Thoracic aorta (tissue), 2 donors: ENCODE results near the gene TSPAN14. TPM values are rescaled to one million over a fixed set of nuclear protein-coding genes. Genes with fewer than 3 reads are reported as not detected.
"Not testable (repeated sequence)": the region's sequence is repeated elsewhere in the genome, so short reads cannot be mapped to it uniquely, and the experiment has no call there.

Experiments used
- ATAC-seq: fragments of 150-250 bp; one replicate; pipeline ENCODE4 v1.8.0; 2017; ENCODE audit warnings: low read depth; ENCODE audit not compliant: insufficient number of reproducible peaks, low FRiP score
- DNase-seq: peaks from one replicate; pipeline ENCODE4 v3.0.0-alpha.2; 2020; ENCODE audit warnings: low spot score
- H3K27ac ChIP-seq, 2 donors: fragments of 200-600 bp; sonication (generic); 1 replicate in 1 of 2; 2 replicates in 1 of 2; pipeline ENCODE4 v1.5.1; 2016; ENCODE audit warnings: mild to moderate bottlenecking in 2 of 2, moderate library complexity in 2 of 2
- H3K27me3 ChIP-seq: fragments of 200-600 bp; sonication (generic); replicated peaks from 2 replicates; pipeline ENCODE4 v1.6.0; 2016; ENCODE audit warnings: mild to moderate bottlenecking; ENCODE audit not compliant: insufficient read depth
- H3K36me3 ChIP-seq: fragments of 200-600 bp; sonication (generic); one replicate; pipeline ENCODE4 v1.5.1; 2016
- H3K4me1 ChIP-seq, 2 donors: fragments of 200-600 bp; sonication (generic); 1 replicate in 1 of 2; 2 replicates in 1 of 2; pipeline versions ENCODE4 v1.5.1 to v1.6.0; 2016; ENCODE audit warnings: low read depth in 2 of 2, mild to moderate bottlenecking in 1 of 2; ENCODE audit not compliant: control insufficient read depth in 1 of 2
- H3K4me3 ChIP-seq: fragments of 200-600 bp; sonication (generic); 2 replicates; pipeline ENCODE4 v1.5.1; 2016; ENCODE audit warnings: mild to moderate bottlenecking
- H3K9me3 ChIP-seq: fragments of 200-600 bp; sonication (generic); 2 replicates; pipeline ENCODE4 v1.5.1; 2016
- total RNA-seq, 2 donors: library from RNA; depleted of rRNA; stranded (reverse); fragments of >200 nt; gene quantifications; one replicate each; pipeline versions ENCODE4 v1.1.0 to v1.2.3, GENCODE V29; 2016
- TF ChIP-seq, protein P1 (sequence below): fragments of 200-600 bp; sonication (generic); IDR thresholded peaks from one replicate; pipeline ENCODE4 v1.5.1; 2019; ENCODE audit warnings: antibody characterized with exemption

The TSPAN14 gene
- total RNA-seq, 2 donors from 2014 or later = 38.2 to 40.1 TPM

DNA sequence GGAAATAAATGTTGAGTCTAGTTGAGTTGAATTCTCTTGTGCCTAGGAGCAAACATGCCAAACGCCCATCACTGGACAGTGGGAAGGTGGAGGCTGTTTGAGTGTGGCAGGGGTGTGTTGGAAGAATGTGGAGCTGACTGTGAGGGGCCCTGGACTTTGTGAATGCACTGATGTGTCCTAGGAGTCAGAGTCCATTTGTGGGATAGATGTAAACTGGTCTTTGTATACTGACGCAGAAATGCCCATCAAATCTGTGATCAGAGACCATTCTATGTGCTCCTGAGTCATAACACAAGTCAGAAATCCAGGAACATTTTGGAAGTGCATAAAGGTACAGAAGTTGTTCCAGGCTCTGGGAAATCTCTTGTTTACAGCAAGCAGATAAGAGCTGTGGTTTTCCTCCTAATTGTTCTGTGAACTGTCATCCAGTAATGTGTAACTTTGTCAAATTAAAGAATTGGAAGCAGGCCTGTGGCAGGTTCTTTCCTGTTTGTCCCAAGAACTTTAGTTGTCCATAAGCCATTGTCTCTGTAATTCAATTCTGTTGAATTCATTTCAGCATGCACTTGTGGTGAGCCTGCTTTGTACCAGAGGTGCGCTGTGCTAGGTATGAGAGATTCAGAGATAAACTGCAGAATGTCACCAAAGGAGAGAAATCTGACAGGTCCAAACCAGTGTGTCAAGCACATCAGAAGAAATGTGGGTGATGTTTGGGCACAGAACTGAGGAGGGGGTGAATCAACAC, 38.2 kb upstream of the TSPAN14 start:
- Histone ChIP-seq H3K9me3 (no peaks in the 10 kb centered on the region), H3K27me3 (no peaks in the 10 kb centered on the region), H3K36me3 (no peaks in the 10 kb centered on the region), H3K27ac (no peak overlapping the region), H3K4me1 (peaks cover 28 to 41% of the 10 kb centered on the region in 2 donors), H3K4me3 (no peak overlapping the region)
- TF ChIP-seq, protein P1, sequence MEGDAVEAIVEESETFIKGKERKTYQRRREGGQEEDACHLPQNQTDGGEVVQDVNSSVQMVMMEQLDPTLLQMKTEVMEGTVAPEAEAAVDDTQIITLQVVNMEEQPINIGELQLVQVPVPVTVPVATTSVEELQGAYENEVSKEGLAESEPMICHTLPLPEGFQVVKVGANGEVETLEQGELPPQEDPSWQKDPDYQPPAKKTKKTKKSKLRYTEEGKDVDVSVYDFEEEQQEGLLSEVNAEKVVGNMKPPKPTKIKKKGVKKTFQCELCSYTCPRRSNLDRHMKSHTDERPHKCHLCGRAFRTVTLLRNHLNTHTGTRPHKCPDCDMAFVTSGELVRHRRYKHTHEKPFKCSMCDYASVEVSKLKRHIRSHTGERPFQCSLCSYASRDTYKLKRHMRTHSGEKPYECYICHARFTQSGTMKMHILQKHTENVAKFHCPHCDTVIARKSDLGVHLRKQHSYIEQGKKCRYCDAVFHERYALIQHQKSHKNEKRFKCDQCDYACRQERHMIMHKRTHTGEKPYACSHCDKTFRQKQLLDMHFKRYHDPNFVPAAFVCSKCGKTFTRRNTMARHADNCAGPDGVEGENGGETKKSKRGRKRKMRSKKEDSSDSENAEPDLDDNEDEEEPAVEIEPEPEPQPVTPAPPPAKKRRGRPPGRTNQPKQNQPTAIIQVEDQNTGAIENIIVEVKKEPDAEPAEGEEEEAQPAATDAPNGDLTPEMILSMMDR = no peak
- ATAC-seq (no peak), DNase-seq (no peak)

DNA sequence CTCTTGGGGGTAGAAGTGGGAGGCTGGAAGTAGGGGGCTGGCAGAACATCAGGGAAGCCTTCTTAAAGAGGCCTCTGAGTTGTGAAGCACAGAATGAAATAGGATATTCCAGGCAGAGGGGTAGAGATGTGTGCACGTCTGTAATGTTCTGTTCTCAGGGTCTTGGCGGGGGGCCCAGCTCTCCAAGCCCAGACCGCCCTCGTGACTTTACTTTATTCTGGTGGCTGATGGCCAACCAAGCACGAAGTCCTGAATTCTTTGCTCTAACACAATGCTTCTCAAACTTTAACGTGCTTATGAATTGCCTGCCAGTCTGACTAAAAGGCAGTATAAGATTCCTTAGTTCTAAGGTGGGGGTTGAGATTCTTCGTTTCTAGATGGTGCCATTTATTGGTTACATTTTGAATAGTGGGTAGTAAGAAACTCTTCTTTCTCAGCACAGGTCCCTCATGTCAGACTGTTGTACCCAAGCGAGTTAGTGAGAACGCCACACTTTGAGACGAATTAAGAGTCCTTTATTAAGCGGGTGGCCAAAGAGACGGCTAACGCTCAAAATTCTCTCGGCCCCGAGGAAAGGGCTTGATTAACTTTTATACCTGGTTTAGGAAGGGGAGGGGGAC, 37.5 kb upstream of the TSPAN14 start:
- no peak overlapping the region for H3K4me3 ChIP-seq
- TF ChIP-seq, protein P1 = no peak
- H3K27ac ChIP-seq = no peak overlapping the region

DNA sequence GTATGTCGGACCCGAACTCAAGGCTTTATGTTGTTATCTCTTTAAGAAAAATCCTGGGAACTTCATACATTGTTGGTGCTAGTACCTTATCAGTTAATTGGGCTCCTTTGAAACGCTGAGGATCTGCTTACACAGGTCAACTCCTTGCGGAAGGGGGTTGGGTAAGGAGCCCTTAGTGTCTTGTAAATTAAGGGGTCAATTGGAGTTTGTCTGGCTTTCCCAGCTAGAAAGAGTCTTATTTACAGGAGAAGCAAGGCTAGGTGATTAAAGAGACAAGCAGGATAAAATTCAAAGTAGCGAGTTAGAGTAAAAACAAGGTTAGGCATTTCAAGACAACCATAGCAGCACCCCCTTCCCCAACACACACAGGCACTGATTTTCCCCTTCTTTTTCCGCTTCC, 36.9 kb upstream of the TSPAN14 start:
- not testable (repeated sequence) for DNase-seq, H3K27ac ChIP-seq, ATAC-seq, H3K36me3 ChIP-seq, H3K4me3 ChIP-seq, H3K27me3 ChIP-seq, H3K9me3 ChIP-seq
- peaks cover 19 to 39% of the 10 kb centered on the region in 2 donors for H3K4me1 ChIP-seq

More for the DNA sequence above, 37.5 kb upstream of the TSPAN14 start:
- DNase-seq (no peak), ATAC-seq (no peak)
- Histone ChIP-seq H3K27me3 (no peaks in the 10 kb centered on the region), H3K9me3 (no peaks in the 10 kb centered on the region), H3K4me1 (peaks cover 21 to 39% of the 10 kb centered on the region in 2 donors), H3K36me3 (no peaks in the 10 kb centered on the region)

DNA sequence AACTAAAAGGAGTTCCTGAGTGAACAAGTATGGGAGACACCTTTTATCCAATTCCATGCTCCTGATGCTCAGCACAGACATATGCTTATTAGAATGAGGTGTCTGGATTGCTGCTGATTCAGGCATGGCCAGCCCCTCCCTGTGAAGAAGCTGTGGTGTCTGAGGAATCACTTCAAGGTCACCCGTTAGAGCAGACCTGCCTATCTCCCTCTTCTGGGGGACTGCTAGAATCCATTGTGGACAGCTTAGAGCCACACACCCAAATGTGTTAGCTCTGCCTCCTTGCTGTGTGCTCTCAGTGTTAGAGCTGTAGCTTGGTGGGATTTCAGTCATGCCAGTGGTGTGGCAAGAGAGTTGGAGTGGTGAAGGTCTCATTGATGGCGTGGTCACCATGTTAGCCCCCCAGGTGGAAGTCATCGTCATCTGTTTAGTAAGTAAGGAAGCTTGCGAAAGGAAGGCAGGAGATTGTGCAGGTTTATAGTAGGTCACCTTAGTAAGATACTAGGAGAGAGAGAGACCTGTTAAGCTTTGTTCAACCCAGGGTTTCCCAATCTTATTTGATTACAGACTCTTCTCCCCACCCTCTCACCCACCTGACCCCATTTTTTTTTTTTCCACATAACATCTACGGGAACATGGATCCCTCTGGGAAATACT, 32.9 kb upstream of the TSPAN14 start:
- Histone ChIP-seq H3K27me3 (no peaks in the 10 kb centered on the region), H3K27ac (no peak overlapping the region), H3K4me3 (no peak overlapping the region), H3K4me1 (peaks cover 4 to 7% of the 10 kb centered on the region in 2 donors), H3K9me3 (no peaks in the 10 kb centered on the region), H3K36me3 (peaks cover 4% of the 10 kb centered on the region)
- ATAC-seq = no peak
- no peak for DNase-seq
- TF ChIP-seq, protein P1 = no peak

DNA sequence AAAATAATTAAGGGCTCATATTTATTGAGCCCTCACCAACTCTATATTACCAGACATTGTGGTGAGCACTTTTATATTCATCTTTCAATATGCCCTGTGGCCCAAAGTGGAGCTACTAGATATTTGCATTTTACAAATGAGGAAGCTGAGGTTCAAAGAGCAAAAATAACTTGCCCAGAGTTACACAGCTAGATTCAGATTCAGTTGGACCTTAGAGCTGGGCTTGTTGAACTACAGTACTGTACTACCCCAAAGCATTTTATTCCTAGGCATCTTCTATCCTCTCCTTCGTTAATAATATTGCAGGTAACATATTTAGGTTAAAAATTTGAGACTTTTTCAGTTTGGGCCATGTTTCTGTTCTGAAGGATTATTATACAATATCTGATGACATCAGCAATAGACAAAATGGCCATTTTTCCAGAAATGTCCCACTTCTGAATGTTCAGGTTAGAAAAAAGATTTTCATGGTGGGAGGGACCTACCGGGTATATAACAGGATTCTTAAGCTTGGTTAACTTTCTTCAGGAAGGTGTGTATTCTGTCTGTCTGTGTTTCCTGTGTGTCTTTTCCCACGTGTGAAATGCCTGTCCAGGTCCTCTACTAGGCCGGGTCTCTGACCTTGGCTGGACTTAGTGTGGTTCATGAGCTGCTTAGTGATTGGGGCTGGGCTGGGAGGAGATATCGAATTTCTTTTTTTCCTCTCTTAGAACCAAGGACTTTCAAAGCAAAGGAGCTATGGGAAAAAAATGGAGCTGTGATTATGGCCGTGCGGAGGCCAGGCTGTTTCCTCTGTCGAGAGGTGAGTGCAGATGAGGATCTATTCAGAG, 32.2 kb upstream of the TSPAN14 start:
- Histone ChIP-seq H3K9me3 (no peaks in the 10 kb centered on the region), H3K36me3 (peaks cover 8% of the 10 kb centered on the region), H3K27ac (no peak overlapping the region), H3K27me3 (no peaks in the 10 kb centered on the region), H3K4me1 (no peaks in the 10 kb centered on the region), H3K4me3 (no peak overlapping the region)
- DNase-seq = no peak
- TF ChIP-seq, protein P1 = no peak
- no peak for ATAC-seq
